GM21723 (cell line): ENCODE results near the gene RRP1B.
"Not testable (repeated sequence)": the region's sequence is repeated elsewhere in the genome, so short reads cannot be mapped to it uniquely, and the experiment has no call there.

Experiments
- ATAC-seq: cut with Tn5 transposase; IDR thresholded peaks from one replicate; pipeline ENCODE4 v1.9.1; 2021; ENCODE audit warnings: mild to moderate bottlenecking, moderate library complexity; ENCODE audit not compliant: unreplicated experiment

The RRP1B gene, protein sequence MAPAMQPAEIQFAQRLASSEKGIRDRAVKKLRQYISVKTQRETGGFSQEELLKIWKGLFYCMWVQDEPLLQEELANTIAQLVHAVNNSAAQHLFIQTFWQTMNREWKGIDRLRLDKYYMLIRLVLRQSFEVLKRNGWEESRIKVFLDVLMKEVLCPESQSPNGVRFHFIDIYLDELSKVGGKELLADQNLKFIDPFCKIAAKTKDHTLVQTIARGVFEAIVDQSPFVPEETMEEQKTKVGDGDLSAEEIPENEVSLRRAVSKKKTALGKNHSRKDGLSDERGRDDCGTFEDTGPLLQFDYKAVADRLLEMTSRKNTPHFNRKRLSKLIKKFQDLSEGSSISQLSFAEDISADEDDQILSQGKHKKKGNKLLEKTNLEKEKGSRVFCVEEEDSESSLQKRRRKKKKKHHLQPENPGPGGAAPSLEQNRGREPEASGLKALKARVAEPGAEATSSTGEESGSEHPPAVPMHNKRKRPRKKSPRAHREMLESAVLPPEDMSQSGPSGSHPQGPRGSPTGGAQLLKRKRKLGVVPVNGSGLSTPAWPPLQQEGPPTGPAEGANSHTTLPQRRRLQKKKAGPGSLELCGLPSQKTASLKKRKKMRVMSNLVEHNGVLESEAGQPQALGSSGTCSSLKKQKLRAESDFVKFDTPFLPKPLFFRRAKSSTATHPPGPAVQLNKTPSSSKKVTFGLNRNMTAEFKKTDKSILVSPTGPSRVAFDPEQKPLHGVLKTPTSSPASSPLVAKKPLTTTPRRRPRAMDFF

DNA sequence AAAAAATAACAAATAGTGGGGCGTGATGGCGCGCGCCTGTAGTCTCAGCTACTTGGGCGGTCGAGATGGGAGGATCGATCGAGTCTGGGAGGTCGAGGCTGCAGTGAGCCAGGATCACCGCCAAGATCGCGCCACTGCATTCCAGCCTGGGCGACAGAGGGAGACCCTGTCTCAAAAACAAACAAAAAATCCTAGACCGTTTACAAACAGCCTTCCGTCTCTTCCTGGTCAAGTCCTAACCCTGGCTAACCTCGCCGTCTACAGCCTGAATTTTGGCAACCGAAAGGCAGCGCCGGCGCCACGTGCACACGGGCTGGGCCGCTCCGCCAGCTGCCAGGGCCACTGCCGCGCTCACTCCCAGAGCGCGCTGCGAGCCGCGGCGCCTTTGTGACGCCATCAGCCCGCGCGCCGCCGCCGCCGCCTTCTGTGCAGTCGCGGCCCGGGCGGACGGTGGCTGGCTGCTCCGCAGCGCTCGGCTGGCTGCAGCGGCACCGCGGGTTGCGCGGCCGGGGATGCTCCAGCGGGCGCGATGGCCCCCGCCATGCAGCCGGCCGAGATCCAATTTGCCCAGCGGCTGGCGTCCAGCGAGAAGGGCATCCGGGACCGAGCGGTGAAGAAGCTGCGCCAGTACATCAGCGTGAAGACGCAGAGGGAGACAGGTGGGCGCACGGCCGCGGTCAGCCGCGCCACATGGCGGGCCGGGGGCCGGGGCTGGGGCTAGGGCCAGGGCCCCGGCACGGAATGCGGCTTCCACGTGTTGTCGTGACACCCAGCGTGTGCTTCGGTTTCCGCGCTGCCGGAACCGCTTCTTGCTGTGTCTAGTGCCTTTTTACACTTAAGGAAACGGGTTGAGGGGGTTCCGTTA lies at the start of gene RRP1B, which contains the start of gene HSF2BP:
Gene RRP1B (plus strand): TSS at position 425 of the 865 bp plus-strand sequence. CDS start 105 bp downstream, at position 530.
Gene HSF2BP (minus strand): TSS at position 353 of the 865 bp plus-strand sequence. CDS start 1,392 bp downstream, outside the sequence.
- ATAC-seq, result peak; percentile 74

DNA sequence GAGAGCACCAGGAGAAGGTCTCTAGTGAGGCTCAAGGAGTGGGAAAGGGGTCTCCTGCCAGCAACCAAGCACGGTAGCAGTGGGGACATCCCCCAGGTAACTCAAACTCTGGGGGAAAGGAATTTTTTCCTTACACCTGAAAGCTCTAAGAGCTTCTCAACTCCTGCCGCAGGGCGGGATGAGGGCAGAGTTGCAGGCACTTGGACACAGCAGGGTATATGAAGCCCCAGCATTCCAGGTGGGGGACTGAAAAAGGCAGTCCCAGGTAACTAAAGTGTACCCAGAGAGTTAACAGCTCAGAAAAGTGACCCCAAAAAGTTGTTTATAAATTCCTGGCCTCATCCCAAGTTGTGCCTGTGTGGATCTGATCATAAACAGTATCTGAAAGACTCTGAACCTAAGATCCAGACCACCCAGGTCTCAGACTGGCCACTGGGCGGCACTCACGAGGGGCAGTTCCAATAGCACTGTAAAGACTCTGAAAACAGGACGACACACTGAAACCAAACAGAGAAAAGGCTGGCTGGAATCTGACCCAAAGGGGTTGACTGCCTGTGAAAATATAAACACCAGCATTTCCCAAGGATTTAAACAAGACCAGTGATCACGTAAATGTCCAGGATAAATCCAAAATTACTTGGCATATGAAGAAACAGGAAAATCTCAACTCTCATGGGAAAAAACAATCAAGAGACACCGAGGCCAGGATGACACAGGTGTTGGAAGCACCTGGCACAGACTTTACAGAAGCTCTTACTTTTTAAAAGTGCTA lies 47.6 kb upstream of the RRP1B start:
- no peak for ATAC-seq

DNA sequence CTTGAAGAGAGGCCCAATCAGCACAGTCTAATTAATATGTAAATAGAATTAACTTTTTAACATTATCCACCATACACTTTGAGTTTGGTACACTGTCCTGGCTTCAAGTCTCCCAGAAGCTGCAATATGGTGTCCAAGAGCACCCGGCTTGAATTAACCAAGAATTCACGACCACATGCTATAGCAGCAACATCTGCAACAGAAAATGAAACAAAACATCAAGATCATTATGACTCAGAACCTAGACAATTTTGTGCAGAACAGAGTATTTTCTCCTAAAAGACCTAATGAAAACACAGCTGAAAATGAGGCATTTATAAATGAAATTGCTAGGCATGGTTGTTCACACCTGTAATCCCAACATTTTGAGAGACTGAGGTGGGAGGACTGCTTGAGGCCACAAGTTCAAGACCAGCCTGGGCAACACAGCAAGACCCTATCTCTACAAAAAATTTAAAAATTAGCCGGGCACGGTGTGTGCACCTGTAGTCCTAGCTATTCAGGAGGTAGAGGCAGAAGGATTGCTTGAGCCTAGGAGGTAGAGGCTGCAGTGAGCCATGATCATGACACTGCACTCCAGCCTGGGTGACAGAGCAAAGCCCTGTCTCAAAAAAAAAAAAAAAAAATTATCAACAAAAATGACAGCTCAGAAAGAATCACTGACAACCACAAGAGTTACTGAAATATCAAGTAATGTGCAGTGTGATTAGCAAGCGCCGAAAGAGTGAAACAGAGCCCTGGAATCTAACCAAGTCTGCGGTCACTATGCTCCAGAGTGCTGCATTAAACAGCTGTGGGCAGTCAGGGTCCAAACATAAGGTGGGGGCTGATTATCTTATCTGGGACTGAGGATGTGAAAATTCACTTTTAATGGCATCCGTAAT lies 45.4 kb upstream of the RRP1B start:
- no peak for ATAC-seq

DNA sequence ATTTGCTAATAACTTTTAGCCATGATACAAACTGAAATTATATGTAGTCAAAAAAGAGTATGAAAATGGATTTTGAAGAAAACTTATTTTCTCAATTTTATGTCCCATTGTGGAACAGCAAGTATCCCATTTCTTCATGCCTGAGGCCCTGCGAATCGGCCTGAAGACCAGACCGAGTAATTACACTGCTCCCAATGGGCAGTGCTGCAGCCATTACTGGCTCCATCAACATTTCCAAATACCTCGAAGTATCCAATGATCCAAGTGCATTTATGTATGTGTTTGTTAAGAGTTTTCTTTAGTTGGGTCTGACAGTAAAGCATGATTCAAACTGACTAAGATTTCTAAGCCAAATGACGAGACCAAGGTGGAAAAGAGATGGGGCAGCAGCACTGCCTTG lies 44.5 kb upstream of the RRP1B start:
- ATAC-seq, result no peak

DNA sequence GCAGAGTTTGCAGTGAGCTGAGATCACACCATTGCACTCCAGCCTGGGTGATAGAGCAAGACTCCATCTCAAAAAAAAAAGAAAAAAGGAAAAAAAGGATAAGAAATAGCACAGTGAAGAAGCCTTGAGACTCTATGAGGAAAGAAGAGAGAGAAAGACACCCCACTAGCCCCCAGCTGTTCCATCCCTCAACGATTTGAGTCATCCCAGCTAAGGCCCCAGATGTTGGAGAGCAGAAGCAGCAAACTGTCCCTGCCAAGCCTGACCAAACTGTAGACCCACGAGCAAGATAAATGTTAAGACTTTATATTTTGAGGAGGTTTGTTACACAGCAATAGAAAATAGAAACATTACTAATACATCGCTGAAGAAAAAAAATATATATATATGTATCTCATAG lies 42.5 kb upstream of the RRP1B start:
- not testable (repeated sequence) for ATAC-seq

DNA sequence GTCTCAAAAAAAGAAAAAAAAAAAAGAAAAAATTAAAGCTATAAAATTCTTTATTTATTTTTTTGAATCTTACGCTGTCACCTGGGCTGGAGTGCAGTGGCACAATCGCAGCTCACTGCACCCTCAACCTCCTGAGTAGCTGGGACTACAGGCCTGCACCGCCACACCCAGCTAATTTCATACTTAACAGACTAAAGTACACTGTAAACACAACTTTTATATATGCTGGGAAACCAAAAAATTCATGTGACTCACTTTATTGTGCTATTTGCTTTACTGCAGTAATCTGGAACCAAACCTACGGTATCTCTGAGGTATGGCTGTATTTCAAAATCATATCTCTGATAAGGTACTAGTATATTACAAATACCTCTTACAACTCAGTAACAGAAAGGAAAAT lies 40.4 kb upstream of the RRP1B start:
- ATAC-seq, result no peak

DNA sequence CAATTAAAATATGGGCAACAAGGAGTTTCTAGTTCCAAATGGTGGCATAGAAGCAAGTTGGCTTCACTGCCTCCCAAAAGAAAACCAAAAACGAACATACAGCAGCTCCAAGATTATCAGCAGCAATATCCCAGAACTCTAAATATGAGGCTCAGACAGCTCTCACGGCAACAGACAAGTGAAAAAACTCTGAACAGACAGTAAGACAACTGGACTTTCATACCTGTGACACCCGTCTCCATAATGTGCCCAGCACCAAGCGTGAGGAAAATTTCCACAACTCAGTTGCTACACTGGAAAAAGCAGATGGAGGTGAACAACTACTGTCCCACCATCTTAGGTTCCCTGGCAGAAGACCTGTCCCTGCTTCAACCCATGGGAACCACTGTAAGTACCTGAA lies 40.0 kb upstream of the RRP1B start:
- no peak for ATAC-seq

DNA sequence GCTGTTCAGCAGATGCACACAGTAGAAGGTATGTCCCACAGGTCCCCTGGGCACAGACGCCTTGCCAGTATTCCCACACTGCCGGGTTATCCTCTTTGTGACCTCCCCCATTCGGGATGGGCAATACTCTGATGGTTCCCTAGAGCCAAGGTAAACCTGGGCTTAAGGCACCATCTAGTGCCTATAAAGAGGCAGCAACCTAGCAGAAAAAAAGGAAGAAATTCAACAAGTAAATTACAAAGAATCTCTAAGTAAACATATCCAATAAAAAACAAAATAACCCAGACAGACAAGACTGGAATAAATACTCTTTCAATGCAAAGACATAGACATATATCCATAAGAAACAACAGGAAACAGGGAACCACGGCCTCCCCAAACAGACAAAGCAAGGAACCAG lies 39.5 kb upstream of the RRP1B start:
- ATAC-seq, result no peak

DNA sequence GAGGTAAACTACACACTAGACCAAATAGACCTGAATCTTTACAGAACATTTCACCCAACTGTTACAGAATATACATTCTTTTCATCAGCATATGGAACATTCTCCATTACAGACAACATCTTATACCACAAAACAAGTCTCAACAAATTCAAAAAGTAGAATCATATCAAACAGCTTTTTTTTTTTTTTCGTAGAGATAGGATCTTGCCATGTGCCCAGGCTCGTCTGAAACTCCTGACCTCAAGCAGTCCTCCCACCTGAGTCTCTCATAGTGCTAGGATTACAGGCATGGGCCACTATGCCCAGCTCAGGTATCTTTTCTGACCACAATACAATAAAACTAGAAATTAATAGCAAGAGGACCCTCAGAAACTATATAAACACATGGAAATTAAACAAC lies 36.6 kb upstream of the RRP1B start:
- no peak for ATAC-seq

DNA sequence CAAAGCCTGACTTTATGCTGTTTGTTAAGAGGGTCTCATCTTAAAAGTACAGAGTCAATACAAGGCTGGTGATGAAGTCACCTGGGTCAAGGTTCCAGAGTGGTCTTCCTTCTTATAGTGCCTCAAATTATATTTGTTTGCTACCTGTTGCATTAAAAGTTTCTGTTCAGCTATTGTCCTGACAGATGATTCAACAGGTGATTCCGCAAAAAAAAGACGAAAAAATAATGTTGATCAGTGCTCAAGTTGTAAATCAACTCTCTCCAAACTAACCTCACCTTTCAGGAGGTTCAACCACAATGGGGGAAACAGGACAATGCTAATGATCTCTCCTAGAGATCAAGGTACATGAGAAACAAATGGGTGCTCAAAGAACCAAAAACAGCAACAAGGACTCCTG lies 35.8 kb upstream of the RRP1B start:
- no peak for ATAC-seq

DNA sequence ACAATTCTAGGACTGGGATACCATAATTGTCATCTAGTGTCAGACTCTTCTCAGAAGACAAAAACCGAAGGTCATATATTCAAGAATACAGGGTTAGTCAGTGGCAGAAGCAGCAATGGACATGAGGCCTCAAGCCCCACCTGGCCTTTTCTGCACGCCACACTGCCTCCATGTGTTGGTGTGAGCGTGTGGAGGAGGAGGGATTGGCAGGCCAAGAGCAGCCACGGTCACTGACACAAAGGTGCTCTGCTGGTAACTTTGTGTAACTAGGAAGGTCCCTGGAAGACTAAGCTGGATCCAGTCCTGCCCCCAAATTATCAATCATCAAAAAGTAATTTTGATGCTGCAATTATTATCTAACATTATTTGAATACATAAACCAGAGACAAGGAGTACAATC lies 35.0 kb upstream of the RRP1B start:
- no peak for ATAC-seq

DNA sequence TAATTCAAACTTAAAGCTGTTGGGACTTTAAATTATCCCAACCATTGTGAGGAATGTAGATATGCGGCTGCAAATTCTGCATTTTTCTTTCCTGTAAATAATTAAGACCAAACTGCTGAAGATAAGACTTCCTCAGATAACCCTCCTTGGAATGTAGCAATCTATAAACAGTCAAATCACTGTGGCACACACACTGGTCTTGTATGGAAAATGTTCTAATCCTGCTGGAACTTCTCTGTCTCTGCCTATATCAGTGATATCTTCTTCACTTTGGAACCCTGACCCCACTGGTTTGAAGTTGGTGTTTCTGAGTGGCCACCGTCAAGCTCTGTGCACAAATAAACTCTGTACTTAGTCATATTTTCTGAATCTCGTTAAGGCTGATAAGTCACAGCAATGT lies 33.0 kb upstream of the RRP1B start:
- ATAC-seq, result no peak

DNA sequence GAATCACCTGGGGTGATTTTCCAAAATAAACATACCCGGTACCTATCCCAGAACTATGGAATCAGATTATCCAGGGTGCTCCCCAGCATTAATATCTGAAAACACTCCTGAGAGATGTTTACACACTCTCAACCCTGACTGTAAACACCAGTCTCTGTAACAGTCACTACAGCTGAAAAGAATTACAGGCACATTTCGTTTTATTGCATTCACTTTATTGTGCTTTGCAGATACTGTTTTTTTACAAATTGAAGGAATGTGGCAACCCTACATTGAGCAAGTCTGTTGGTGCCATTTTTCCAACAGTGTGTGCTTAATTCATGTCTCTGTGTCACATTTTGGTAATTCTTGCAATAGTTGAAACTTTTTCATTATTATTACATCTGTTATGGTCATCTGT lies 31.8 kb upstream of the RRP1B start:
- ATAC-seq, result no peak

DNA sequence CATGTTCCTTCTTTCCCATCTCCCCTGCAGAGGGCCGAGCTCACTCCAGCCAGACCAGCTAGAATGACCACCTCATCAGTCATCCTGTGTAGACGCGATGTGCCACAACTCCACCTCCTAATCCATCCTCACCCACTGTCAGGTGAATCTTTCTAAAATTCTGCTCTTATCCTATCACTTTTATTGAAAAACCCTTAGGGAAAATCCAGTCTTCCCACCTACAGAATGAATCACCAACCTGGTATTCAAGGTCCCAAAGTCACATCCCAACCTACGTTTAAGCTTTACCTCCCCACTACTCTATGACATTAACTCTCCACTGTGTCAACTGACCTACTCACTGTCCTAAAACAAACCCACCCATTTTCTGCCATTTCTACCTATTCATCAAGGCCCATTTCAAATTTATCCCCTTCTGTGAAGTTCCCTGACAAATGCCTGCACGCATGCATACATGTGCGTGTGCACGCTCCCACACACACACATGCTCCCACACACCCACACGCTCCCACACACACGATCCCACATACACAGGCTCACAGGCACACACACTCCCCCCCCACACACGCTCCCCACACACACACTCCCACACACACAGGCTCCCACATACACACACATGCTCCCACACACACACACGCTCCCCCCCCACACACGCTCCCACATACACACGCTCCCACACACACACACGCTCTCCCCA lies 27.8 kb upstream of the RRP1B start:
- ATAC-seq, result no peak

DNA sequence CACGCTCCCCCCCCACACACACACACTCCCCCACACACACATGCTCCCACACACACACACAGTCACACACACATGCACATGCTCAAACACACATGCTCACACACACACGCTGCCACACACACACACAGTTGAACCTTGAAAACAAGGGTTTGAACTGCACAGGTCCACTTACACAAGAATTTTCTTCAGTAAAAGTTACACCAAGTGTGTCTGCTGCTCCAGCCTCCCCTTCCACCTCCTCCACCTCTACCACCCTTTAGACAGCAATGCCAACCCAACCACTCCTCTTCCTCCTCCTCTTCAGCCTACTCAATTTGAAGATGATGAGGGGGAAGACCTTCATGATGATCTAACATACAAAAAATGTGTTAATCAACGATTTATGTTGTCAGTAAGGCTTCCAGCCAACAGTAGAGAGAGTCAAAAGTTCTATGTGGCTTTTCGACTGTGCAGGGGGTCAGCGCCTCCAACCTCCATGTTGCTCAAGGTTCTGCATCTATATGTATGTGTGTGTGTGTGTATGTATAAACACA lies 26.9 kb upstream of the RRP1B start:
- no peak for ATAC-seq

DNA sequence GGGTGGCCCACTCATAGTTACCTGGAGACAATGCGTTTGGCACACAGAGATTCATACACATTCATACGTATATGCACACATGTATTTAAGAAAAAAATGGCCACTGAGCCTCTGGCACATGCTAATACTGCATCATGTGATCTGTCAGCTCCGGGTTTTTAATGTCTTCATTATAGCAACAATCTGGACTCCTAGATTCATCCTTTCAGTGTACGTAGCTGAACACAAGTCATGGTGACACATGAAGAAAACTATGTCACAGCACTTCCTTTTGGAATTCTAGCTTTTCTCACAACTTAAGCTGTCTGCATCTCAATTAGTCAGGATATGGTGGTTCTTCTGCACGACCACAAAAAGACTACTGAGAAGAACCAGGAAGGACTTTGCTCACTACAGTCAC lies 24.7 kb upstream of the RRP1B start:
- no peak for ATAC-seq

DNA sequence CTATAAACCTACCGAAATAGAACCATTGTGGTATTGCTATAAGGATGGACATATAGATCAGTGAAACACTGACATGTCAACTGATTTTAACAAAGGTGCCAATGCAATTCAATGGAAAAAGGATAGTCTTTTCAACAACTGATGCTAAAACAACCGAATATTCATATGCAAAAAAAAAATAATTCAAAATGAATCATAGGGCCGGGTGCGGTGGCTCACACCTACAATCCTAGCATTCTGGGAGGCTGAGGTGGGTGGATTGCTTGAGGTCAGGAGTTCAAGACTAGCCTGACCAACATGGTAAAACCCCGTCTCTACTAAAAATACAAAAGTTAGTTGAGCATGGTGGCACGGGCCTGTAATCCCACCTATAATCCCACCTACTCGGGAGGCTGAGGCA lies 23.9 kb upstream of the RRP1B start:
- no peak for ATAC-seq

DNA sequence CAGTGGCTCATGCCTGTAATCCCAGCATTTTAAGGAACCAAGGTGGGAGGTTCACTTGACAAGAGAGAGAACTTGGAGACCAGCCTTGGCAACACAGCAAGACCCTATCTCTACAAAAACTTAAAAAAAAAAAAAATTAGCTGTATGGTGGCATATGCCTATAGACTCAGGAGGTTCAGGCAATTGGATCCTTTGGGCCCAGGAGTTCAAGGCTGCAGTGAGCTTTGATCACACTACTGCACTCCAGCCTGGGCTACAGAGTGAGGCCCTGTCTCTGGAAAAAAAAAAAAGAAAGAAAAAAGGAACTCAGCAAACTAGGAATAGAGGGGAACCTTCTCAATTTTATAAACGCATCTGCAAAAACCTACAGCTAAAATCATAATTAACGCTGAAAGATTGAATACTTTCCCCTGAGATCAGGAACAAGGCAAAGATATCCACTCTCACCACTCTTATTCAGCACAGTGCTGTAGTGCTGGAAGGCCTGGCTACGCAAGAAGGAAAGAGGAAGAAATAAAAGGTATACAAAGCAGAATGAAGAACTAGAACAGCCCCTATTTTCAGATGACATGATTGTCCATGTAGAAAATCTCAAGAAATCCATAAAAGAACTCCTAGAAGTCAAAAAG lies 21.7 kb upstream of the RRP1B start:
- ATAC-seq, result no peak
